Kidney glomerular epithelial cell (primary cell): ENCODE results near the gene SNAPC4.

Experiments used
- DNase-seq: peaks from one replicate; lab custom pipeline; 2025; lab: John Stamatoyannopoulos, UW

The SNAPC4 gene, protein sequence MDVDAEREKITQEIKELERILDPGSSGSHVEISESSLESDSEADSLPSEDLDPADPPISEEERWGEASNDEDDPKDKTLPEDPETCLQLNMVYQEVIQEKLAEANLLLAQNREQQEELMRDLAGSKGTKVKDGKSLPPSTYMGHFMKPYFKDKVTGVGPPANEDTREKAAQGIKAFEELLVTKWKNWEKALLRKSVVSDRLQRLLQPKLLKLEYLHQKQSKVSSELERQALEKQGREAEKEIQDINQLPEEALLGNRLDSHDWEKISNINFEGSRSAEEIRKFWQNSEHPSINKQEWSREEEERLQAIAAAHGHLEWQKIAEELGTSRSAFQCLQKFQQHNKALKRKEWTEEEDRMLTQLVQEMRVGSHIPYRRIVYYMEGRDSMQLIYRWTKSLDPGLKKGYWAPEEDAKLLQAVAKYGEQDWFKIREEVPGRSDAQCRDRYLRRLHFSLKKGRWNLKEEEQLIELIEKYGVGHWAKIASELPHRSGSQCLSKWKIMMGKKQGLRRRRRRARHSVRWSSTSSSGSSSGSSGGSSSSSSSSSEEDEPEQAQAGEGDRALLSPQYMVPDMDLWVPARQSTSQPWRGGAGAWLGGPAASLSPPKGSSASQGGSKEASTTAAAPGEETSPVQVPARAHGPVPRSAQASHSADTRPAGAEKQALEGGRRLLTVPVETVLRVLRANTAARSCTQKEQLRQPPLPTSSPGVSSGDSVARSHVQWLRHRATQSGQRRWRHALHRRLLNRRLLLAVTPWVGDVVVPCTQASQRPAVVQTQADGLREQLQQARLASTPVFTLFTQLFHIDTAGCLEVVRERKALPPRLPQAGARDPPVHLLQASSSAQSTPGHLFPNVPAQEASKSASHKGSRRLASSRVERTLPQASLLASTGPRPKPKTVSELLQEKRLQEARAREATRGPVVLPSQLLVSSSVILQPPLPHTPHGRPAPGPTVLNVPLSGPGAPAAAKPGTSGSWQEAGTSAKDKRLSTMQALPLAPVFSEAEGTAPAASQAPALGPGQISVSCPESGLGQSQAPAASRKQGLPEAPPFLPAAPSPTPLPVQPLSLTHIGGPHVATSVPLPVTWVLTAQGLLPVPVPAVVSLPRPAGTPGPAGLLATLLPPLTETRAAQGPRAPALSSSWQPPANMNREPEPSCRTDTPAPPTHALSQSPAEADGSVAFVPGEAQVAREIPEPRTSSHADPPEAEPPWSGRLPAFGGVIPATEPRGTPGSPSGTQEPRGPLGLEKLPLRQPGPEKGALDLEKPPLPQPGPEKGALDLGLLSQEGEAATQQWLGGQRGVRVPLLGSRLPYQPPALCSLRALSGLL (N-terminal part only)

GRCh38 chr9:136400038-136400834 is at the start of gene SNAPC4:
SNAPC4 (minus strand) TSS chr9:136400170; CDS start chr9:136398428, 1,742 bp downstream.
- peak; percentile 84 for DNase-seq

GRCh38 chr9:136448655-136449054 is 48.7 kb upstream of the SNAPC4 start:
- DNase-seq: no peak

GRCh38 chr9:136447173-136447778 is 47.3 kb upstream of the SNAPC4 start:
- DNase-seq: no peak

GRCh38 chr9:136445799-136446198 is 45.8 kb upstream of the SNAPC4 start:
- DNase-seq: no peak

GRCh38 chr9:136444102-136444501 is 44.1 kb upstream of the SNAPC4 start:
- DNase-seq: no peak

DNA sequence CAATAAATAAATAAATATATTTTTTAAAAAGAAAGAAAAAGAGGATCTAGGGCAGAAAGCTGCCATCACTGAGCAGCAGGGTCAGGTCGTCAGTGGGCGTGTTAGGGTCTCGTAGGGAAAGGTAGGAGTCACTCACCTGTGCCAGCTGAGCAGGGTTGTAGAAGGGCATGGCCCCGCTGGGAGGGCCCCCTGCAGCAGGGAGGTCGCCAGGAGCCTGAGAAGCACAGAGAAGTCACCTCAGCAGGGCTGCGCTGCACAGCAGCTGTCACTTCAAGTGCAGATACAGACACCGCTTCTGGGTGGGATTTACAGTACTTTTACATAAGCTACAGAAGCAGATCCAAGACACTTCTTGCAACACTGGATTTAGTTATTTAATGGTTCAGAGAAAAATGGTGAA is 43.7 kb upstream of the SNAPC4 start:
- no peak for DNase-seq

DNA sequence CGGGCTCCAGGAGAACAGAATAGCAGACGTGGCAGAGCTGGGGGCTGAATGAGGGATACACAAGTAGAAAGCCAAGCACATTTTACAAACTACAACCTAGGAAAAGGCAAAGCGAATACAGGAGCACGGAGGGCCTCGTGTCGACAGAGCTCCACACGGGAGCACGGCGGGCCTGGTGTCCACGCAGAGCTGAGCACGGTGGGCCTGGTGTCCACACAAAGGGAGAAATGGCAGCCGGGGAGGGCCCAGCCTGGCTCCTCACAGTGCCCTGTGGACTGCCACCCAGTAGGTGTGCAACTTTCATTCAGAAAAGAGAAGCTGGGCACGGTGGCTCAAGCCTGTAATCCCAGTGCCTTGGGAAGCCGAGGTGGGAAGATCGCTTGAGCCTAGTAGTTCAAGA is 43.1 kb upstream of the SNAPC4 start:
- DNase-seq: no peak

DNA sequence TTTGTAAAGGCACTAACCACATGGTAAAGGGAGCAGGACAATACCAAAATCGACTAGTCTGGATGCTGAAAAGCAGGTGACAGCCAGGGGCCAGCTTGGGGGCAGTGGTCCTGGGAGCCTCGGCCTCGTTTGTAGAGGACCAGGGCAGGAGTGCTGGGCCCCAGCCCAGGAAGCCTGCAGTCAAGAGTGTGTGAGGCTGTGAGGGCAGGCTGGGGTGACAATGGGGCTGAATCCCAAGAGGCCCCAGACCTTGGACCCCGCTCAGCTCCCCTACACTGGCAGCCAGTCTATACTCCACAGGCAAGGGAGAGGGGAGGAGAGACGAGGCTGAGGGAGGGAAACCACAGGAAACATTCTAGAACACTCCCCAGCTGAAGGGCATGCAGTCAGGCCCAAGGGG is 42.3 kb upstream of the SNAPC4 start:
- DNase-seq: no peak

- no peak for DNase-seq
These were observed 41.8 kb upstream of the SNAPC4 start for GRCh38 chr9:136441681-136442245.

GRCh38 chr9:136441191-136441680 is 41.3 kb upstream of the SNAPC4 start:
- DNase-seq: no peak

GRCh38 chr9:136439481-136440408 is 39.8 kb upstream of the SNAPC4 start, which contains the start of gene INPP5E:
INPP5E (minus strand) TSS chr9:136439845; CDS start chr9:136439419, 426 bp downstream.
- no peak for DNase-seq

DNA sequence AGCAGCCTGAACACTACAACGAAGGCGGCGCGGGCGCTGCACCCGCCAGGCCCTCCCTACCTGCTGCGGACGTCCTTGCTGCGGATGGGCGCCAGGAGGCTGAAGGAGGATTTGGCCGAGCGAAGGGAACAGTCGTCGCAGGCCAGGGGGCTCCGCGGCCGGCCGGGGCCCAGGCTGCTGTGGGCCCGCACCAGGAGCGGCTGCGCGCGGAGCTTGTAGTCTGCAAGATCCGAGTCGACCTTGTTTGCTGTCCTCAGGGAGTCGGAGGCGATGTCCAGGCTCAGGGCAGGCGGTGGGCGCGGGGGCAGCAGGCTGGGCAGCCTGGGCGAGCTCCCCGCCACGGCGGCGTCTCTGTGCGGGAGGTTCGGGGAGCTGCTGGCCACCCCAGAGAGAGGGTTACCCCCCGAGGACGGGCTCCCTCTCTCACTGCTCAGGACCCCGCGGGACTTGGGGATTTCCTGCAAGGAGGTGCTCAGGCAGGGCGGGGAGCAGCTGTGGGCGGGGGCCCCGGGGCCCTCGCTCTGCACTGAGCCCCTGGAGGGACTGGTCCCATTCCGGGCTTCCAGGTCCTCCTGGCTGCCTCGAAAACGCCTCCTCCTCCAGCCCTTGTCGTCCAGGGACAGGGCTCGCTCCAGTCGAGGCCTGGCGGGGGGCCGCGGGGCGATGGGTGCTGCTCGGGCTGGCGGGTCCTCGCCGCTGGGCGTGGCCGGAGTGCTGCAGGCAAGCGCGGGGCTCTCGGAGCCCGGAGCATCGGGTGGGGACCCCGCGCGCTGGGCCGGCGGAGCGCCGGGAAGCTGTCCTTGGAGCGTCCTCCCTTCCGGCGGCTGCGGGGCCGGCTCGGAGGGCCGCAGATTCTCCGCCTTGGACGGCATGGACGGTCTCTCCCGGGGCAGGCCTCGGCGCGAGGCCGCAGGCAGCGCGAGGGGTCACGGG is 38.8 kb upstream of the SNAPC4 start:
- peak; percentile 15 for DNase-seq

DNA sequence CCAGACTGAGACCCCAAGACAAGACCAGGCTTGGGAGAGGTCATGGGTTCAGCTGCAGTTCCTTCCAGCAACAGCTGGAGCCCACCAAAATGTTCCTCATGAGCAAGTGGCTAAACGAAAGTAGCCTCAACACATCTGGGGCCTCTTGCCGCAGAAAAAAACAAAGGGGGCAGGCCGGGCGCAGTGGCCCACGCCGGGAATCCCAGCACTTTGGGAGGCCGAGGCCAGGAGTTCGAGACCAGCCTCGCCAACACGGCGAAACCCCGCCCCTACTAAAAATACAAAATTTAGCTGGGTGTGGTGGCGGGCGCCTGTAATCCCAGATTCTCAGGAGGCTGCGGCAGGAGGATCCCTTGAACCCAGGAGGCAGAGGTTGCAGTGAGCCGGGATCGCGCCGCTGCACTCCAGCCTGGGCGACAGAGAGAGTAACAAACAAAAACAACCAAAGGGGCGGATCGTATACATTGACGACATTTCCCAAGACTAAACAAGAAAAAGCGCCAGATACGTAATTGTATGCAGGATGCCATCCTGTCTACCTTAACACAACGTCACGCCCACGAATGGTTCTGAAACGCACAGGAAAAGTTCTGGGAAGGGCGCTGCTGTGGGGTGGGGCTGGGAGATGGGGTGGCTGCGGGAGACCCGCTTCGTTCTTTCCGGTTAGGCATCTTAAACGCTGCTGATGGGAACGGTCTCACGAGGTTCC is 38.0 kb upstream of the SNAPC4 start:
- no peak for DNase-seq

DNA sequence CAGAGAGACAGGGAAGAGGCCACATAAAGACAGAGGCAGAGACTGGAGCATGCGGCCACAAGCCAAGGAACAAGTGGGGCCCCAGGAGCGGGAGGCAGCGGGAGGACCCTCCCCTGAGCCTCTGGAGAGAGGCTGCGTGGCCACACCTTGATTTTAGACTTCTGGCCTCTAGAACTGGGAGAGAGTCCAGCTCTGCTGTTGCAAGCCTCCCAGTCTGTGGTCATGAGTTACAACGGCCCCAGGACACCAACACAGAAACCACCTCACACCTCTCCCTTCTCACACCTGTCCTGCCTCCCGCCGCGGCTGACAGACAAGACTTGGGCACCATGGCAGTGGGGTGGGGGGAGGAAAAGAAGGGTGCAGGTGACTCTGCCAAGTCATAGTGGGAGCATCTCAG is 37.5 kb upstream of the SNAPC4 start:
- no peak for DNase-seq

DNA sequence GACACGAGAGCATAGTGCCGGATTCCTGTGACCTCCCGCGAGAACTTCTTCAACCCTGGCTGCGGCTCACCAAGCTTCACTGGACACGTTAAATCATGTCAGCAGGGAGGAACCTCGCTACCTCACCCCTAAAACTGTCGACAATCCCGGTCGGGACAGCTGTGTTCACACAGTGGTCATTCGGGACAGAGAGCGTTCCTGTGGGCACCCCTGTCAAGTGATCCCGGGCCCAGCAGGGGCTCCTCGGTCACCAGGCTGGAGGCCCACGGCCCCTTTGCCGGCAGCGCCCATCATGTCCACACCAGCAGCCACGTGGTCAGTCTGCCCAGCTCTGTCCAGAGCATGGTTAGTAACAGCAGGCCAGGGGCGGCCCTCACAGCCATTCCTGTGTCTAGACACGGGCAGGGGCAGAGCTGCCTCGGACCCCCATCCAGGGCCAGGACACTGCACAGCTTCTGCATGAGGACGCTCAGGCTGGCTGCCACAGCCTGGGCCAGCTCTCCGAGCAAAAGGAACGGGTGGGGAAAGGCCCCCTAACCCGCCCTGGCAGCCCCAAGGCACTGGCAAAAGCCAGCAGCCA is 36.2 kb upstream of the SNAPC4 start:
- DNase-seq: no peak

DNA sequence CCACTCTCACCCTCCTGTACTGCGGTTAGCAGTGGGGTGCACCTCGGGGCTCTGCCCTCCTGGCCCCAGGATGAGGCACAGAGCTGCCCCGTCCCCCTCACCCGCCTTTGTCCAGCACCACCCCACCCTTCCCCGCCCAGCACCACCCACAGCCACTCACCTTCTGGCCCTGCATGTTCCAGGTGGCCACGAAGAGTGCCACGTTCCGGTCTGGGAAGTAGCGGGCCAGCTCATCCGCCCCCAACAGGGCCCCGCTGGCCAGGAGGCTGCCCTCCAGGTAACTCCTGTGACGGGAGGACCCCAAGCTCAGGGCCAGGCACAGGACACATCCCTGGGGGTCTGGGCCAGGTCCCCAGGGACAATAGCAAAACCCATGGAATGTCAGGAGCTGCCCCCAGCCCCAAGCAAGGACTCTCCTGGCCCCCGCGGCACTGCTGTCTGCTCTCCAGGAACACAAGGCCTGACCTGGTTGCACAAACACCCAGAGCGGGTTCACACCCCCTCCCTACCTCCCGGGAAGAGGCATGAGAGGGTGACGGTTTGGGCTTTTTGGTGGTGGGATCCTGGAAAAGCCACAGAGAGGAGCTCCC is 34.7 kb upstream of the SNAPC4 start:
- no peak for DNase-seq
